HG03575 (cell line): ENCODE measurements around the gene GPX6.
"Not testable (repeated sequence)": the region's sequence is repeated elsewhere in the genome, so short reads cannot be mapped to it uniquely, and the experiment has no call there.

Experiments
- ATAC-seq: cut with Tn5 transposase; IDR thresholded peaks from one replicate; pipeline ENCODE4 v1.9.1; 2021; ENCODE audit not compliant: unreplicated experiment, insufficient number of reproducible peaks, low FRiP score; ENCODE audit errors: extremely low read depth

Gene GPX6

DNA sequence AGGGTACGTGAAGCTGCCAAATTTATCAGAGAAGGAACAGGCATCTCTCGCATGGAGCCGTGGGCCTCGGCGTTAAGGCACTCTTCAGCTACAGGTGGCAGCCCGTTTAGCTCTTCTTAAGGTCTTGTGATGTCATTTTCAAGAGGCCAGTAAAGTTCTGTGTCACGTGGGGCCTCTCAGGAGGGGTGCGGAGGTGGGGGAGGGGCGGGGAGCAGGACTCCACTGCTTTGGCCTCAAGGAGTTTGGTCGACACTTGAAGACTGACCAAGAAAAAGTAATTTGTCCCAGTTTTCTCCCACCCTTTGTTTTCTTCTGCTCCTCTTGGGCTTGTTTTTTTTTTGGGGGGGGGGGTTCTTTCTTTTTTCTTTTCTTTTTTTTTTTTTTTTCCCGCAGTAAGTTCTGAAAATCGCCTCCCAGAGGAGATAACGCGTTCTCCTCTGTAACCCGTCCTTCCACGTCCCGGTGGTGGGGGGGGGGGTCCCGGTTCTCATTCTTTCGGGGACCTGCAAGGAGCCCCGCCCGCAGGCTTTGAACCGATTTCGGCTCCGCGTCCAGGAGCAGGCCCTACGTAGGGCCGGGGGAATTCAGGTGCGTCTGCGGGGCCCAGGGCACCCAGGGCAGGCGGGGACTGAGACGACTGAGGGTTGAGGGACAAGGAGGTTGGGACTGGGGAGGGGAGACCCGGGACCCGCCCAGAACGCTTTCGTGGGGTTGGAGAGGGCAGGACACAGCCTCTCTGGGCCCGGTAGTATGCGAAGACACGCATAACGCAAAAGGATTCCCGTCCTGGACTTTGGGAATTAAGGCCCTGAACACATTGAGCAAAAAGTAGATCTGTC, 26.0 kb downstream of the GPX6 start:
- no peak for ATAC-seq

- ATAC-seq: no peak
Observed at GRCh38 chr6:28488916-28489365, 26.7 kb downstream of the GPX6 start.

DNA sequence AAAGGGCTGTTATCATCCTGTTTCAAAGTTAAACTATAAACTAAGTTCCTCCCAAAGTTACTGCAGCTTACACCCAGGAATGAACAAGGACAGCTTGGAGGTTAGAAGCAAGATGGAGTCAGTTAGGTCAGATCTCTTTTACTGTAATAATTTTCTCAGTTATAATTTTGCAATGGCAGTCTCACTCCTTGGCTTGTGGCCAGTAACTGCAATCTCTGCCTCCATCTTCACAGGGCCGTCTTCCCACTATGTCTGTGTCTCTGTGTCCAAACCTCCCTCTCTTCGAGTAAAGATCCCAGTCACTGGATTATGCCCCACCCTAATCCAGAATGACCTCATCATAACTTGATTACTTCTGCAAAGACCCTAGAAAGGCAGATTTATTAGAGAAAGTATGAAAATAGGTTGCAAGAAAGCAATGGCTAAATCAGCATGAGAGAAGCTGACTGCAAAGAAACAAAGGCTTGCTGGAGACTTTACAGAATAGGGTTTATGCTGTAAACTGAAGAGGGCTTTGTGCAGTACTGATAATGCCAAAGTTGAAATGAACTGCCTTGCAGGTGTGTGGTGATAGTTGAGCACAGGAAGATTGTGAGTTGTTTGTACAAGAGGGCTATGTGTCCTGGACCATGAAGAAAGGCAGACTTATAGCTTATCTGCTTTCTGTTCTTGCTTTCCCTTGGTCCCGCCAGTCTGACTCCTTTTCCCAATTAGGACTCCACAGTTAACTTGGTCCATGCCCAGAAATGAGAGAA, 28.4 kb downstream of the GPX6 start:
- no peak for ATAC-seq

DNA sequence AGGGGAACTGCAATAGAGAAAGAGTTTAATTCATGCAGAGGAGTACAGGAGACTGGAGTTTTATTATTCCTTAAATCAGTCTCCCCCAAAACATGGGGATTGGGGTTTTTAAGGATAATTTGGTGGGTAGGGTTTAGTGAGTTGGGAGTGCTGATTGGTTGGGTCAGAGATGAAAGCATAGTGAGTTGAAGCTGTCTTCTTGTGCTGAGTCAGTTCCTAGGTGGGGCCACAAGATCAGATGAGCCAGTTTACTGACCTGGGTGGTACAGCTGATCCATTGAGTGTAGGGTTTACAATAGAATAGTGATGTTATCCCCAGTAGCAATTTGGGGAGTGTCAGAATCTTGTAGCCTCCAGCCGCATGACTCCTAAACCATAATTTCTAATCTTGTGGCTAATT, 29.1 kb downstream of the GPX6 start:
- ATAC-seq: no peak

DNA sequence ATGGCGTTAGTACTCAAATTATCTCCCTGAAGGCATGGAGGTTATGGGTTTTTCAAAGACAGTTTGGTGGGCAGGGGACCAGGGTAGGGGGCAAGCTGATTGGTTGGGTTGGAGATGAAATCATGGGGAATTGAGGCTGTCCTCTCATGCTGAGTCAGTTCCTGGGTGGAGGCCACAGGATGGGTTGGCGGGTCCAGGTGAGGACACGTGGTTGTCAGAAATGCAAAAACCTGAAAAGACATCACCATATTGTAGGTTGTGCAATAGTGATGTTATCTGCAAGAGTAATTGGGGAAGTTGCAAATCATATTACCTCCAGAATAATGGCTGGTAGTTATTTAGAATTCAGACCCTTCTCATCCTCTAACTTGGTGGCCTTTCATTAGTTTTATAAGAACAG, 30.1 kb downstream of the GPX6 start:
- ATAC-seq: no peak

DNA sequence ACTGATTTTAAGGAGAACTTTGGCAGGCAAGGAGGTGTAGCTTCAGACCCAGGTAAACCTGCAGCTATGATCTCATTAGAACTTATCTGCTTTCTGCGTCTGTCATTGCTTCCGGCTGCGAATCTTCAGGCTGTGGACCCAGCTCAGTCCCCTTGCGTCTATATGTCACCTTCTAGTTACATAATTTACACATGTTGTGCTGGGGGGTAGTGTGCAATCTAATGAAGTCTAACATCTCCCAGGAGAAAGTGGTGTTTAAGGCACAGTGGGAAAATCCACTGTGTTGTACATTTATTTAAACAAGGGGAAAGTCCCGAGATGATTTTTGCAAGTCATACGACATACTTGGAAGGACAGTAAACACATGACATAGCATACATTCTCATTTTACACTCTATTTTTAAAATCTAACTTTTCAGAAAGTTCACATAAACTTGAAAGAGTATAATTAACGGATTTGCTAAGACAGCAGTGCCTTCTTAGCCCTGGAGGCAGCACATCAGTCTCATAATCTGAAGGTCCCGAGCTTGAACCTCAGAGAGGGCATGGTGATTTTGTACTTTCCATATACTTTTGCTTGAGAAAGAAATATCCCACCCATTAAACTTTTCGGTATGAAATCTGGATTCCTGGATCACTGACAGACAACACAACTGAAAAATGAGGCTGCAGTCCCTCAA, 35.2 kb downstream of the GPX6 start:
- ATAC-seq: no peak

- ATAC-seq: no peak
Observed at GRCh38 chr6:28478518-28478917, 37.1 kb downstream of the GPX6 start.

DNA sequence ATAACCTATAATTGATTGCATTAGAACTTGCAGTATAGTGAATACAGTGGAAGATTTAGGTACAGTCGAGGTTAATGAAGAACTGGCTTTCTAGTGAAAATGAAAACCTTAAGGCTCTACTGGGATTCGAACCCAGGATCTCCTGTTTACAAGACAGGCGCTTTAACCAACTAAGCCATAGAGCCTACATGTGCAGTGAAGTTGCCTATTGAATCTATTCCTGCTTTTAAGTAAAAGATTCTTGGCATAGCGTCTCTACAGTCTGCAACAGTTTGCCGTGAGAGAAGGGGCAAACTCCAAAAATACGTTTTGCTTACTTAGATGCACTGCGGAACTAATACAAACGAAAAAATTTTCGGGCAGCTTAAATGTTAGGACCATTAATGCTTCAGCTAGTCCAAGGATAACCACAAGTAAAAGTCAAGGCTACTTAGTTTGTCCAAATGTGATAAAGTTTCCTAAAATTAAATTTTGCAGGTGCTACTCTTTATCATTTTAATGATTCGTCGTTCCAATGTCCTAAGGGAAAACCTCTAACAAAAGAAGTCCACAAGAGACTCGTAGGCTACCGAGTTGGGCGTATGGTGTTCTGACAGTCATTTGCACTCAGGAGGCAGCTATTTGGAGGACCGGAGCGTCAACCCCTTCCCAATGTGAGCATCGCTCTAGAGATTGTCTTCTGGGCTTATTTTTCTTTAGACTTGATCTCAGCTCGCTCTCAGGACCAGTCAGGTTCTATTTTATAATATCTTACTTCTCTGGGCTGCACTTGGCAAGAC, 41.0 kb downstream of the GPX6 start:
- no peak for ATAC-seq

GRCh38 chr6:28469153-28469745, 46.3 kb downstream of the GPX6 start:
- not testable (repeated sequence) for ATAC-seq

DNA sequence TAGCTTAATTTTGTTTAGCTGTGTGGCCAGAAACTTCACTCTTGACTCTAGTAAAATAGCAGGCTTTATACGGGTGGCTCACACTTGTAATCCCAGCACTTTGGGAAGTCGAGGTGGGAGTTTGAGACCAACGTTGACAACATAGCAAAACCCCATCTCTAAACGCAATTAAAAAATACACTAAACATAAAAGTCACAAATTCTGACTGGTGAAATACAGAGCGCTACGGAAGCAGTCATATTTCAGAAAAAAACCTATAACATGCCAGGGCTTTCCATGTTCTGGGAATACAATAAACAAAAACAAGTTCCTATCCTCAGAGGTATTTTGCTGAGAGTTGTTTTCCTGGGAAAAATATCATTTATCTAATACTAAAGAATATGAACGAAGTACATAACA, 47.5 kb downstream of the GPX6 start:
- ATAC-seq: no peak

GRCh38 chr6:28462401-28462800, 53.2 kb downstream of the GPX6 start:
- no peak for ATAC-seq

- ATAC-seq: no peak
Observed at GRCh38 chr6:28458568-28458967, 57.0 kb downstream of the GPX6 start.
